ENCODE data around the gene AUTS2. TPM values are rescaled to one million over a fixed set of nuclear protein-coding genes. Genes with fewer than 3 reads are reported as not detected.

The AUTS2 gene
- polyA plus RNA-seq, 3 donors = 0.08 to 0.35 TPM; not detected in 1

- no peaks in the 10 kb centered on the region for H3K79me2 ChIP-seq (ENCODE audit: insufficient read depth, low read length)
- peaks cover under 1 to 2% of the 10 kb centered on the region in 2 donors for H3K4me1 ChIP-seq (ENCODE audit: control insufficient read depth in 1 of 2, insufficient read depth in 2 of 2, low read length in 2 of 2)
- Mint-ChIP-seq H3K4me3 (no peak overlapping the region), H3K36me3 (no peaks in the 10 kb centered on the region), H3K9me3 (no peaks in the 10 kb centered on the region), H3K27ac (no peak overlapping the region), H3K27me3 (ENCODE audit: low read depth in 3 of 3) (peaks cover 2 to 9% (median 6%) of the 10 kb centered on the region in 3 donors), H3K4me1 (peaks cover 2% of the 10 kb centered on the region)
- intact Hi-C loops (cut with micrococcal nuclease) = no loop called here
- H3K9ac ChIP-seq (ENCODE audit: insufficient read depth, low read length, poor library complexity, severe bottlenecking) = no peak overlapping the region
- TF ChIP-seq CTCF (IDR thresholded peaks at IDR 0.05) = no peak
- H3K27ac ChIP-seq (ENCODE audit: low read depth in 1 of 2, low read length in 2 of 2) = no peak overlapping the region
- H3K4me2 ChIP-seq (replicated peaks; ENCODE audit: extremely low read depth, low read length, poor library complexity, severe bottlenecking) = no peak overlapping the region
- no peak for DNase-seq
- H3K9me3 ChIP-seq (replicated peaks in 1 of 2; ENCODE audit: control insufficient read depth in 1 of 2, insufficient read depth in 1 of 2, low read length in 2 of 2) = no peaks in the 10 kb centered on the region
- no peaks in the 10 kb centered on the region for H3K36me3 ChIP-seq (replicated peaks in 1 of 2; ENCODE audit: control insufficient read depth in 1 of 2, insufficient read depth in 2 of 2, low read length in 2 of 2)
- H2AFZ ChIP-seq (ENCODE audit: insufficient read depth, low read depth, low read length, poor library complexity, severe bottlenecking) = no peak overlapping the region
- peaks cover 2 to 5% of the 10 kb centered on the region in 2 donors for H3K27me3 ChIP-seq (ENCODE audit: control insufficient read depth in 2 of 2, insufficient read depth in 2 of 2, low read length in 2 of 2)
- H3K4me3 ChIP-seq (replicated peaks in 1 of 3; ENCODE audit: low read depth in 2 of 3, low read length in 3 of 3) = no peak overlapping the region
- H4K20me1 ChIP-seq (ENCODE audit: insufficient read depth, low read length) = no peaks in the 10 kb centered on the region
- 100% methylated on average over 1 of the region's 2 CpGs for WGBS (ENCODE audit: insufficient coverage)
Measured at GRCh38 chr7:69605546-69605945, 7.3 kb downstream of the AUTS2 start.

GRCh38 chr7:69608049-69608448, 9.8 kb downstream of the AUTS2 start:
- no peak overlapping the region for H3K4me2 ChIP-seq (replicated peaks; ENCODE audit: extremely low read depth, low read length, poor library complexity, severe bottlenecking)
- no peaks in the 10 kb centered on the region for H3K4me1 Mint-ChIP-seq
- no peaks in the 10 kb centered on the region for H3K9me3 Mint-ChIP-seq
- H3K4me3 ChIP-seq (replicated peaks in 1 of 3; ENCODE audit: low read depth in 2 of 3, low read length in 3 of 3) = no peak overlapping the region
- no peak overlapping the region for H3K4me3 Mint-ChIP-seq
- H3K27me3 ChIP-seq (ENCODE audit: control insufficient read depth in 2 of 2, insufficient read depth in 2 of 2, low read length in 2 of 2) = no peaks in the 10 kb centered on the region
- no peaks in the 10 kb centered on the region for H3K36me3 Mint-ChIP-seq
- no peaks in the 10 kb centered on the region for H4K20me1 ChIP-seq (ENCODE audit: insufficient read depth, low read length)
- intact Hi-C loops (cut with micrococcal nuclease) = no loop called here
- no peak for TF ChIP-seq CTCF (IDR thresholded peaks at IDR 0.05)
- DNase-seq = no peak
- peak overlapping the region in 1 of 7 donors; percentile 25 for H3K27ac Mint-ChIP-seq
- no peak overlapping the region for H3K27ac ChIP-seq (ENCODE audit: low read depth in 1 of 2, low read length in 2 of 2)
- no peak overlapping the region for H2AFZ ChIP-seq (ENCODE audit: insufficient read depth, low read depth, low read length, poor library complexity, severe bottlenecking)
- H3K27me3 Mint-ChIP-seq (ENCODE audit: low read depth in 3 of 3) = peaks cover 0 to 4% (median 4%) of the 10 kb centered on the region in 3 donors
- no peaks in the 10 kb centered on the region for H3K79me2 ChIP-seq (ENCODE audit: insufficient read depth, low read length)
- H3K9ac ChIP-seq (ENCODE audit: insufficient read depth, low read length, poor library complexity, severe bottlenecking) = no peak overlapping the region
- no peaks in the 10 kb centered on the region for H3K36me3 ChIP-seq (replicated peaks in 1 of 2; ENCODE audit: control insufficient read depth in 1 of 2, insufficient read depth in 2 of 2, low read length in 2 of 2)
- no peaks in the 10 kb centered on the region for H3K9me3 ChIP-seq (replicated peaks in 1 of 2; ENCODE audit: control insufficient read depth in 1 of 2, insufficient read depth in 1 of 2, low read length in 2 of 2)
- WGBS (ENCODE audit: insufficient coverage) = 85% methylated on average over 2 of the region's 4 CpGs
- H3K4me1 ChIP-seq (ENCODE audit: control insufficient read depth in 1 of 2, insufficient read depth in 2 of 2, low read length in 2 of 2) = no peaks in the 10 kb centered on the region

Measured in CD14-positive monocyte (primary cell).